NAMALWA (cell line): ENCODE results near the gene LHX3.
A peak's percentile ranks its signal among the peaks of the same experiment; 100 is the strongest.

Experiments used
- DNase-seq: peaks from one replicate; pipeline ENCODE4 v3.0.0-alpha.2; 2015; ENCODE audit warnings: low spot score

LHX3 gene

DNA sequence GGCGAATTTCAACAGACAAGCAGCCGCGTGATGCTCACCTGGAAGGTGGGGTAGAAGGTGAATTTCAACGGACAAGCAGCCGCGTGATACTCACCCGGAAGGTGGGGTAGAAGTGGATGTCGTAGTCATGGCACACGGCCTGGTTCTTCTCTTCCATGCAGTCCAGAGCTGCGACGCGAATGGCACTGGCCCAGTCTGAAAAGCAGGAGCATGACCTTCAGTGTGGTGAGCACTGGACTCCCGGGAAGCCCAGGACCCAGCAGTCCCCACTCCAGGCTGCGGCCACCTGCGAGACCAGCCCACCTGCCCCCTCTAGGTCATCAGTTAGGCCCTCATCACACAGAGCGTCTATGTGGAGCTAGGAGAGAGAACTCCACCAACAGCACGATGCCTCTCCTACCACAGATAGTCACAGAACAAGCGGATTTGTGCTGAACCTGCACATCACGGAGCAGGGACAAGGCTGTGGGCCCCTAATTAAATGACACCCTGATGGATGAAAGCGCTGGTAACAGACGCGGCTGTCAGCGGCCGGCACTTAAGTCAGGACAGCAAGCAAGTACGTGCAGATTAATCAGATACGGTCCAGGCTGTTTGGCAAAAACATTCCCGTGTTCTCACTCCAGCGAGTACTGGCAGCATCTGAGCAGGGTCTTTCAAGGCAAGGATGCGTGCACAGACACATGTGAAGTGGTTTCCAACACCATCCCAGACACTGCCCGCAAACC lies 21.9 kb upstream of the LHX3 start:
- no peak for DNase-seq

GRCh38 chr9:136225748-136226679 lies 21.1 kb upstream of the LHX3 start:
- peak; percentile 96 for DNase-seq

DNA sequence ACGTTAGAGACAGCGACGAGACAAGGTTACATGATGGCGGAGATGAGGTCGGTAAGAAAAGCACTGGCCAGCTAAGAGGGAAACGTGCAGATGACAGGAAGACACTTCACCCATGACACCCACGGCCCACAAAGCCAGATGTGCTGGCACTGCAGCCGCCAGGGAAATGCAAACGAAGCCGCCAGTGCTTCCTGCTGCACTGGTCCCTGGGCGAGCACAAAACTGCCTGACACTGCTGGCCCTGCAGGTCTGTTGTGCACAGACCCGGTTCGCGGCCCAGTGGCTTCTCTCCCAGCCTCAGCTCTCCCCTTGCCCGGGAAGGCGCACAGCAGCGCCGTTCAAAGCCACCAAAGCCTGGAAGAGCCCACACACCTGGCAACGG lies 20.4 kb upstream of the LHX3 start:
- DNase-seq, result peak; percentile 96

GRCh38 chr9:136223871-136224640 lies 19.1 kb upstream of the LHX3 start:
- no peak for DNase-seq

DNA sequence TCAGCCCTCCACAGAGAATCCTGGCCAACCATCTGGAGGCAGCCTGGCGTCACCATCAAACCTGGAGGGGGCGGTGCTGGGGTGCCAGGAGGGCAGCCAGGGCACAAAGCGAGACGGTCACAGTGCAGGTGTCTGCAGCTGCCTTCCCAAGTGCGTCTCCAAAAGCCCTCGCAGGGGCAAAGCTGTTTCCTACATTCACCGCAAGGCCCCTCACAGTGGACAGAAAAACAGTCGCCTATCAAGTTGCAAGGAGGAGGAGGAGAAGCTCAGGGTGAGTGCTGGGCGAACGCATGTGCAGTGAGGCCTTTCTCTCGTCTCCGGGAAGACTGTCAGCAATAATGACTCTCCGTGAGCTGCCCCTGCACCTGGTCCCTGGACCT lies 18.0 kb upstream of the LHX3 start:
- DNase-seq, result peak; percentile 94

- DNase-seq, result no peak
Measured at GRCh38 chr9:136222166-136222905, 17.4 kb upstream of the LHX3 start.

DNA sequence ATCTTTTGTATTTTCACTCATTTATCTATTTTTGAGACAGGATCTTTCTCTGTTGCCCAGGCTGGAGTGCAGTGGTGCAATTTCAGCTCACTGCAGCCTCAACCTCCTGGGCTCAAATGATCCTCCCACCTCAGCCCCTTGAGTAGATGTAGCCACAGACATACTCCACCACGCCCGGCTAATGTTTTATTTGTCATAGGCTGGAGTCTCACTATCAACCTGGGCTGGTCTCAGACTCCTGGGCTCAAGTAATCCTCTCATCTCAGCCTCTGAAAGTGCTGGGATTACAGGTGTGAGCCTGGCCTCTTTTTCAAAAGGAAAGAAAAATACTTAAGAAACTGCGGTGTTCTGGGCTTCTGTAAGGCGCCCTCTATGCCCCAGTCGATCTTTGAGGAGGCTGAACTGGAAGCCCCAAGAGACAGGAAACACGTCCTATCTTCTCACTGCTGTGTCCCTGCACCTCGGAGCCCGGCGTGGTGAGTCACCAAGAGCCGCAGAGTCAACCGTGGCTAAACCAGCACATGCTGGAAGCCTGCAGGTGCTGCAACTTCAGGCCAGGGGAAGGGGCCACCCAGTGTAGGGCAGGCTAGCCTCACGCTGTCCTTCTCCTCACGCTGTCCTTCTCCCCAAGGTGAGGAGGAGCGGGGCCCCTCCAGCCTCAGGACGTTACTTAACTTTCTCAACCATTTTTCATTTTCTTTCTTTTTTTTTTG lies 15.2 kb upstream of the LHX3 start:
- no peak for DNase-seq

- no peak for DNase-seq
Measured at GRCh38 chr9:136219276-136219675, 14.3 kb upstream of the LHX3 start.

GRCh38 chr9:136218673-136219072 lies 13.7 kb upstream of the LHX3 start:
- DNase-seq, result no peak

- no peak for DNase-seq
Measured at GRCh38 chr9:136218271-136218670, 13.3 kb upstream of the LHX3 start.

DNA sequence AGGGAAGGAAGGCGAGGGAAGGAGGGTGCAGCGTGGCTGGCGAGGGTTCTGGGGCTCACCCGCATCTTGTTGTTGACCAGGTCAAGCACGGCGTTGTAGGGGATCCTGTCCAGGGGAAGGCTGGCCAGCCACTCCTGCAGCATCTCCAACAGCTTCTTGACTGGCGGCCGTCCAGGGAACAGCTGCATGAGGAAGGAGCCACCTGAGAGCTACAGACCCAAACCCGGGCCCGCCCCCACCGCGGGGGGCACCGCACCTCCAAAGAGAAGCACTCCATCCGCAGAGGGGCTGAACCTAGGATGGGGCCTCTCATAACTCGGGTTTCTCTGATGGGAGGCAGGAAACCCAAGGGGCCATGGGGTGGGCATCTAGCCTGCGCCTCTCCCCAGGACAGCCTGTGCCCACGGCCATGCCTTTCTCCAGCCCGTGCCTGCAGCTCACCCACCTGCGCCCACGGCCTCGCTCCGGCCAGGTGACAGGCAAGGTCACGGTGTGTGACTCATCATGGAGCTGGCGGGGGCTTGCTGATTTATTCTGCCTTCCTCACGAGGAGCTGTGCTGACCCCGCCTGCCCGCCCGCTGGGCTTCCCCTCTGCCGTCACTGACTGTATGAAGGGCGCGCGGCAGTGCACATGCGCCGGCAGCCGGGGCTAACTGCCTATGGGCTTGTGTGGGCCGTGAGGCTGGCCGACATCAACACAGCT lies 11.8 kb upstream of the LHX3 start:
- no peak for DNase-seq

DNA sequence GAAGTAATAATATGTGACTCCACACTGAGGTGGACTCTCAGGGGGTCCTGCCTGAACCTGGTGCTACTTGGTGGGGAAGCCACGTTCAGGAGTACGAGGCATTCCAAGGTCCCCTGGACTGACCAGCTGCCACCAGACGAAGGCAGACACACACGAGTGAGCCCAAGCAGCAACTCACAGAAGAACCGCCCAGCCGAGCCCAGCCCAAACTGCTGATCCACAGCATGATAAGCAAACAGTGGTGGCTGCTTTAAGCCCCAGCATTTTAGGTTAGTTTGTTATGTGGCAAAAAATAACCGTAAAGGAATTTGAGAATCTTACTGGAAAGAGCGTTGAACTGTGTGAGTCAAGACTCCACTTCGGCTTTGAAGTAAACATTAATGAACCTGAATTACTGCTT lies 8.8 kb upstream of the LHX3 start:
- no peak for DNase-seq

DNA sequence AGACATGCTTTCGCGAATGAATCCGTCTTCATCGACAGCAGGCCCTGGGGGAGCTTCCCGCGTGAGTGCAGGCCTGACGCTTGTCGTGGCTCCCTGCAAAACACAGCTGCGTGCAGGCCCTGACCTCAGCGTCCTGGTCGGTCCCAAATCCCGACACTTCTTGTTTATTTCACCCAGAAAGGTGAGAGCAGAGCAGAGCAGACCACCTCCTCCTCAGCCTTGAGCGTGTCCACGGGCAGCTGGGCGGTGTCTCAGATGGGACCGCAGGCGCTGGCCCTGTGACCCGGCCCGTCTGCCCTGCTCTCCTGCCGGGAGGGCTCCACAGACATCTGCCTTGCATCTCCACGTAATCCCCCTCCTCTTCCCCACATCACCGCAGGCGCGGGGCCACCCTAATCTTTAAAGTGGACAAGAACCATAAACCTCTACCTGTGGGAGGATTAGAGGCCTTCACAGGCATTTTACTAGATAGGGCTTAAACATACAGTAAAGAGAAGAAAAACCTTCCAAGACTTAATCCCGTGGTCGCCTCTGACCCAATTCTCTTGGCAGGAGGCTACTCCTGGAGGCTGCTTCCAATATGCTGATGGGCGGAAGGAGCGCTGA lies 7.5 kb upstream of the LHX3 start:
- DNase-seq, result no peak

DNA sequence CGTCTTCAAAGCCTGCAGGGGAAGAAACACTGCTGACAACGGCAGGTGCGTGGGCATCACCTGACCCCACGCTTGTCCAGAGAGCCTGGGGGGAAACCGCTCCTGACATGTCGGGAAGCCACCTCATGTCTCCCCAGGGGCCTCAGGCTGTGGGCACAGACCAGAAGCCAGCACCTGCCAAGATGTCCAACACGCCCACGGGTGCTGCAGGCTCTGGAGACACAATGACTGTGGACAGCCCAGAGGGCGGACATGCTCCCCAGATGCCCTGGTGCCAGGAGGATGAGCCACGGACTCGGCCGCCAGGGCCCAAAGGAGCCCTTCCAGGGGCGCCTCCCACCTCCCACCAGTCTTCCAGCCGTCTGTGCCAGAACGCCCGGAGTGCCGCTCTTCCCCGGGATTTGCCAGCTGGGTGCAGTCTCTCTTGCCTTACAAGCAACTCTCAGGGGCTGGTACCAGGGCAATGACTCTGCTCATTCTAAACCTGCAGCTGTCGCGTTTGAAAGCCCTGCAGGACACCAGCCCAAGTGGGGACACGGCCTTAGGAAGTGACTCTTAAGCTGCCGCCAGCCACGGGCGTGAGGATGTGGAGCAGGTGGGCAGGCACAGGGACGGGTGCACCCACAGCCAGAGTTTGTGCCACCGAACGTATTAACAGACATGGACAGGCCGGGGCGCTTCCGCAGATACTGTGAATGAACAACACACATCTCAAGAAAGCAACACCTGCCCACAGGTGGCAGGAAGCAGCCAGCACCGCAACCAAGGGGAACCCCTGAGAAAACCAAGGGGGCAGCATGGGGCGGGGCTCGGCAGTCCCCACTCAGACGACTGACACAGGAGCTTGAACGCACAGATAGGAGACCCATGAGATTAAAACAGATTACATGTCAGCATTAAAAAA lies 6.8 kb upstream of the LHX3 start:
- DNase-seq, result no peak

GRCh38 chr9:136211006-136211405 lies 6.1 kb upstream of the LHX3 start:
- no peak for DNase-seq

GRCh38 chr9:136210276-136210675 lies 5.3 kb upstream of the LHX3 start:
- DNase-seq, result no peak

GRCh38 chr9:136209786-136210185 lies 4.9 kb upstream of the LHX3 start:
- no peak for DNase-seq

- no peak for DNase-seq
Measured at GRCh38 chr9:136209232-136209631, 4.3 kb upstream of the LHX3 start.

GRCh38 chr9:136208675-136209074 lies 3.7 kb upstream of the LHX3 start:
- no peak for DNase-seq
